SK-N-SH treated with all-trans-retinoic acid at 6 μM for 48 hours (cell line): ENCODE measurements around the gene KLHL29.
A peak's percentile ranks its signal among the peaks of the same experiment; 100 is the strongest.

Experiments used
- ATAC-seq: fragments of 200-7000 bp; cut with Tn5 transposase; 3 replicates; pipeline ENCODE4 v1.9.1; 2020; ENCODE audit warnings: mild to moderate bottlenecking, moderate library complexity
- ARNTL ChIP-seq: fragments of 450-650 bp; formaldehyde crosslinking; IDR thresholded peaks from 2 replicates; pipeline ENCODE4 v1.5.0; 2020; ENCODE audit warnings: low read depth, mild to moderate bottlenecking, moderate library complexity, borderline replicate concordance
- BACH2 ChIP-seq: fragments of 250-450 bp; sonication (Bioruptor Pico); IDR thresholded peaks from 2 replicates; pipeline ENCODE4 v1.9.0; 2021; ENCODE audit warnings: mild to moderate bottlenecking, borderline replicate concordance
- CREB5 ChIP-seq: fragments of 250-450 bp; sonication (Bioruptor Pico); IDR thresholded peaks from 2 replicates; pipeline ENCODE4 v1.5.1; 2020; ENCODE audit warnings: low read depth, mild to moderate bottlenecking, moderate library complexity
- CSDC2 ChIP-seq: fragments of 250-450 bp; sonication (Bioruptor Pico); IDR thresholded peaks from 2 replicates; pipeline ENCODE4 v1.5.0; 2020; ENCODE audit warnings: mild to moderate bottlenecking, moderate library complexity
- CSRNP3 ChIP-seq: fragments of 250-450 bp; sonication (Bioruptor Pico); IDR thresholded peaks from 2 replicates; pipeline ENCODE4 v1.5.1; 2021; ENCODE audit warnings: mild to moderate bottlenecking, moderate library complexity
- ESRRG ChIP-seq: fragments of 250-450 bp; sonication (Bioruptor Pico); IDR thresholded peaks from 2 replicates; pipeline ENCODE4 v1.6.1; 2021; ENCODE audit warnings: mild to moderate bottlenecking
- GLIS3 ChIP-seq: fragments of 250-450 bp; sonication (Bioruptor Pico); IDR thresholded peaks from 2 replicates; pipeline ENCODE4 v1.5.0; 2020; ENCODE audit warnings: mild to moderate bottlenecking, moderate library complexity
- ISL1 ChIP-seq: fragments of 250-450 bp; sonication (Bioruptor Pico); IDR thresholded peaks from 2 replicates; pipeline ENCODE4 v2.1.2; 2022; ENCODE audit warnings: mild to moderate bottlenecking, moderate library complexity
- OSR1 ChIP-seq: fragments of 250-450 bp; sonication (Bioruptor Pico); IDR thresholded peaks from 2 replicates; pipeline ENCODE4 v1.8.0; 2022; ENCODE audit warnings: moderate library complexity, mild to moderate bottlenecking, inconsistent platforms
- PATZ1 ChIP-seq: fragments of 250-450 bp; sonication (Bioruptor Pico); IDR thresholded peaks from 2 replicates; pipeline ENCODE4 v1.8.0; 2020; ENCODE audit warnings: mild to moderate bottlenecking, moderate library complexity, borderline replicate concordance
- RARB ChIP-seq: fragments of 250-450 bp; sonication (Bioruptor Pico); IDR thresholded peaks from 2 replicates; pipeline ENCODE4 v1.8.0; 2021; ENCODE audit warnings: mild to moderate bottlenecking, moderate library complexity
- SNAI2 ChIP-seq: fragments of 250-450 bp; sonication (Bioruptor Pico); IDR thresholded peaks from 2 replicates; pipeline ENCODE4 v1.5.0; 2020; ENCODE audit warnings: mild to moderate bottlenecking, moderate library complexity
- TCF4 ChIP-seq: fragments of 250-450 bp; sonication (Bioruptor Pico); IDR thresholded peaks from 2 replicates; pipeline ENCODE4 v1.8.0; 2021; ENCODE audit warnings: mild to moderate bottlenecking, moderate library complexity, borderline replicate concordance
- TOX ChIP-seq: fragments of 250-450 bp; sonication (Bioruptor Pico); IDR thresholded peaks from 2 replicates; pipeline ENCODE4 v1.8.0; 2021; ENCODE audit warnings: mild to moderate bottlenecking, moderate library complexity, borderline replicate concordance
- ZC3H10 ChIP-seq: fragments of 250-450 bp; sonication (Bioruptor Pico); IDR thresholded peaks from 2 replicates; pipeline ENCODE4 v1.5.1; 2021; ENCODE audit warnings: mild to moderate bottlenecking, moderate library complexity
- ZFP3 ChIP-seq: fragments of 250-450 bp; sonication (Bioruptor Pico); IDR thresholded peaks from 2 replicates; pipeline ENCODE4 v1.5.0; 2020; ENCODE audit warnings: mild to moderate bottlenecking, moderate library complexity
- ZFP30 ChIP-seq: fragments of 450-650 bp; formaldehyde crosslinking; IDR thresholded peaks from 2 replicates; pipeline ENCODE4 v1.5.0; 2022; ENCODE audit warnings: mild to moderate bottlenecking, moderate library complexity
- ZNF565 ChIP-seq: fragments of 450-650 bp; formaldehyde crosslinking; conservative IDR thresholded peaks from 2 replicates; pipeline ENCODE4 v1.5.0; 2020; ENCODE audit warnings: low read depth, mild to moderate bottlenecking, moderate library complexity
- ZNF70 ChIP-seq: fragments of 450-650 bp; formaldehyde crosslinking; IDR thresholded peaks from 2 replicates; pipeline ENCODE4 v1.5.0; 2020; ENCODE audit warnings: mild to moderate bottlenecking, moderate library complexity
- ZNF8 ChIP-seq: fragments of 450-650 bp; formaldehyde crosslinking; IDR thresholded peaks from 2 replicates; pipeline ENCODE4 v1.5.0; 2020; ENCODE audit warnings: mild to moderate bottlenecking, moderate library complexity
- TF ChIP-seq, protein P1 (sequence below): fragments of 250-450 bp; sonication (Bioruptor Pico); IDR thresholded peaks from 2 replicates; pipeline ENCODE4 v1.5.0; 2020; ENCODE audit warnings: mild to moderate bottlenecking, moderate library complexity

Gene KLHL29

DNA sequence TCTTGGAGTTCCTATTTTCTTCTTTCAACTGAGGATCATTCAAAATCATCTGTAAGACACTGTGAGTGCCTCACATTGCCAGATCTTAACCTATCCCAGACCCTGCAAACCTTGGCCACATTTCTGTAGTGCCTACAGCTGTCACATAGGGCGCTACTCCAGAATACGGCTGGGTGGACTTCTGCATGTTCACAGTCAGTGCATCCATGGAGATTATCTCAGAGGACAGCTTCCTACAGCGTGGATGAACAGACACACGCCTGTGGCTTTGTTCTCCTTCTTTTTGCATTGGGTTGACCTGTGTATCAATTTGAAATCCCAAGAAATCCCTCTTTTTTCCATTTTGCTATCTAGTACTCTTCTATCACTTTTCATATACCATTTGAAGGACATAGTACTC lies 1.9 kb upstream of the KLHL29 start:
- no peak for TF ChIP-seq BACH2 (CRISPR knock-in tag)
- no peak for TF ChIP-seq ESRRG (CRISPR knock-in tag)
- no peak for TF ChIP-seq CSDC2 (CRISPR knock-in tag)
- TF ChIP-seq, protein P1, sequence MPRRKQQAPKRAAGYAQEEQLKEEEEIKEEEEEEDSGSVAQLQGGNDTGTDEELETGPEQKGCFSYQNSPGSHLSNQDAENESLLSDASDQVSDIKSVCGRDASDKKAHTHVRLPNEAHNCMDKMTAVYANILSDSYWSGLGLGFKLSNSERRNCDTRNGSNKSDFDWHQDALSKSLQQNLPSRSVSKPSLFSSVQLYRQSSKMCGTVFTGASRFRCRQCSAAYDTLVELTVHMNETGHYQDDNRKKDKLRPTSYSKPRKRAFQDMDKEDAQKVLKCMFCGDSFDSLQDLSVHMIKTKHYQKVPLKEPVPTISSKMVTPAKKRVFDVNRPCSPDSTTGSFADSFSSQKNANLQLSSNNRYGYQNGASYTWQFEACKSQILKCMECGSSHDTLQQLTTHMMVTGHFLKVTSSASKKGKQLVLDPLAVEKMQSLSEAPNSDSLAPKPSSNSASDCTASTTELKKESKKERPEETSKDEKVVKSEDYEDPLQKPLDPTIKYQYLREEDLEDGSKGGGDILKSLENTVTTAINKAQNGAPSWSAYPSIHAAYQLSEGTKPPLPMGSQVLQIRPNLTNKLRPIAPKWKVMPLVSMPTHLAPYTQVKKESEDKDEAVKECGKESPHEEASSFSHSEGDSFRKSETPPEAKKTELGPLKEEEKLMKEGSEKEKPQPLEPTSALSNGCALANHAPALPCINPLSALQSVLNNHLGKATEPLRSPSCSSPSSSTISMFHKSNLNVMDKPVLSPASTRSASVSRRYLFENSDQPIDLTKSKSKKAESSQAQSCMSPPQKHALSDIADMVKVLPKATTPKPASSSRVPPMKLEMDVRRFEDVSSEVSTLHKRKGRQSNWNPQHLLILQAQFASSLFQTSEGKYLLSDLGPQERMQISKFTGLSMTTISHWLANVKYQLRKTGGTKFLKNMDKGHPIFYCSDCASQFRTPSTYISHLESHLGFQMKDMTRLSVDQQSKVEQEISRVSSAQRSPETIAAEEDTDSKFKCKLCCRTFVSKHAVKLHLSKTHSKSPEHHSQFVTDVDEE (CRISPR knock-in tag), result no peak
- TF ChIP-seq ARNTL, result no peak
- no peak for TF ChIP-seq ZNF565 (CRISPR knock-in tag)
- no peak for TF ChIP-seq ZNF70 (CRISPR knock-in tag)
- no peak for TF ChIP-seq CSRNP3
- no peak for TF ChIP-seq ZNF8
- no peak for TF ChIP-seq PATZ1 (CRISPR knock-in tag)
- TF ChIP-seq TOX (CRISPR knock-in tag), result no peak
- TF ChIP-seq ISL1 (CRISPR knock-in tag), result no peak
- TF ChIP-seq ZFP30 (CRISPR knock-in tag), result no peak
- no peak for TF ChIP-seq CREB5
- ATAC-seq, result no peak

- ATAC-seq, result peak; percentile 24
- no peak for TF ChIP-seq TOX (CRISPR knock-in tag)
- TF ChIP-seq ZNF70 (CRISPR knock-in tag), result peak; percentile 50; the same call in 1 of the 2 replicates
- no peak for TF ChIP-seq TCF4 (CRISPR knock-in tag)
These were observed 370 bp downstream of the KLHL29 start for GRCh38 chr2:23385351-23385747.

GRCh38 chr2:23385748-23386338 lies 864 bp downstream of the KLHL29 start:
- peak; percentile 30 for ATAC-seq
- TF ChIP-seq, protein P1 (CRISPR knock-in tag), result no peak
- no peak for TF ChIP-seq CSRNP3
- no peak for TF ChIP-seq ISL1 (CRISPR knock-in tag)
- TF ChIP-seq RARB (CRISPR knock-in tag), result no peak
- no peak for TF ChIP-seq ARNTL
- no peak for TF ChIP-seq TCF4 (CRISPR knock-in tag)
- TF ChIP-seq CSDC2 (CRISPR knock-in tag), result no peak
- no peak for TF ChIP-seq ESRRG (CRISPR knock-in tag)
- TF ChIP-seq OSR1 (CRISPR knock-in tag), result no peak
- TF ChIP-seq ZC3H10 (CRISPR knock-in tag), result no peak
- TF ChIP-seq ZFP3 (CRISPR knock-in tag), result no peak
- TF ChIP-seq PATZ1 (CRISPR knock-in tag), result no peak
- TF ChIP-seq SNAI2 (CRISPR knock-in tag), result no peak
- no peak for TF ChIP-seq ZNF70 (CRISPR knock-in tag)
- TF ChIP-seq ZNF565 (CRISPR knock-in tag), result no peak
- TF ChIP-seq GLIS3 (CRISPR knock-in tag), result no peak
